ENCODE measurements around the gene KASH5. TPM values are rescaled to one million over a fixed set of nuclear protein-coding genes. Genes with fewer than 3 reads are reported as not detected.

KASH5 gene
- total and polyA plus RNA-seq, 7 experiments from 2014 or later = 0.27 to 0.97 (median 0.42) TPM; not detected in 4

DNA sequence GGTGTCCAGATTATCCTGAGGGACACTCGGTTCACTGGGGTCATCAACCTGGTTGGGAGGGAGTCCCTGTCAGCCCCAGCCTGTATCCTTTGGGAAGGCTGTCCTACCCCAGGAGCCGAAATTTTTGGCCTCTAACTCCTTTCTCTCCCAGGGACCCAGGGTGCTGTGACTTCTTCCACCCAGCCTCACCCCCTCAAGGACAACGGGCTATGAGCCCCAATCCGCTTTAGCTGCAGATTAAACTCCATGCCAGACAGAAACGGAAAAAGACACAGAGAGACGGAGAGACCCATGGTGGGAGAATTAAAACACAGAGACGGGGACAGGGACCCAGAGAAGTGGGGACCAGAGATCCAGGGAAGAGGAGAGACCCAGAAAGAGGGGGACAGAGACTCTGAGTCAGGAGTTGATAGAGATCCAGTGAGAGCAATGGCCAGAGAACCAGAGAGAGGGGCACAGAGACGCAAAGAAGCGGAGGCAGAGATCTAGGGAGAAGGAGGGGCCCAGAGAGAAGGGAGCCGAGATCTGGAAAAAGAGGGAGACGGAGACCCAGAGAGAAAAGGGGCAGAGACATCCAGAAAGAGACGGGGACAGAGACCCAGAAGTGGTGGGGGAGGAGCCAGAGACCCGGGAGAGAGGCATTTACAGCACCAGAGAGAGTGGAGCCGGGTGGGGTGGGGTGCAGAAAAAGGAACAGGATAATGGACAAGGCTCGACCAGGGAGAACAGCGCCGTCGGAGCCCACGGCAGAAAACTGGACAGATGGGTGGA is 52.6 kb downstream of the KASH5 start:
- Histone ChIP-seq H3K27me3 (ENCODE audit: control insufficient read depth in 2 of 2, insufficient read depth in 2 of 2, low read length in 2 of 2) (peaks cover 28 to 51% of the 10 kb centered on the region in 2 donors), H3K4me1 (ENCODE audit: control insufficient read depth in 2 of 2, insufficient read depth in 2 of 2, low read length in 2 of 2) (peaks cover 15 to 21% of the 10 kb centered on the region in 2 donors), H3K27ac (ENCODE audit: low read depth, low read length) (no peak overlapping the region), H3K9me3 (ENCODE audit: control insufficient read depth in 2 of 3, low read length in 3 of 3) (no peaks in the 10 kb centered on the region), H3K36me3 (ENCODE audit: control insufficient read depth in 2 of 3, insufficient read depth in 3 of 3, low read length in 3 of 3) (no peaks in the 10 kb centered on the region), H3K4me3 (ENCODE audit: low read length) (no peak overlapping the region)
- H3K36me3 Mint-ChIP-seq = peaks cover 0 to 5% (median 0%) of the 10 kb centered on the region in 5 donors
- H3K27ac Mint-ChIP-seq = peak overlapping the region in 3 of 9 donors; percentile 6 to 44 (median 6)
- ATAC-seq (no peak), DNase-seq (no peak)
- H3K4me1 Mint-ChIP-seq = peaks cover 34 to 52% (median 38%) of the 10 kb centered on the region in 7 donors
- H3K9me3 Mint-ChIP-seq = peaks cover 0 to 2% (median 0%) of the 10 kb centered on the region in 11 donors
- intact Hi-C loops (cut with micrococcal nuclease) = loop anchor here (5.0 to 10.0 kb wide), 3 partner anchors 33 to 296 kb away; no protein-coding TSS in a partner anchor
- peaks cover 65 to 77% (median 67%) of the 10 kb centered on the region in 5 donors for H3K27me3 Mint-ChIP-seq
- CTCF ChIA-PET = interaction anchor here (0.9 to 4.2 kb wide), 2 partner anchors 35 to 48 kb away, joined by 3 to 28 read pairs; no protein-coding TSS in a partner anchor
- POLR2A ChIA-PET = no interaction called here
- peak overlapping the region; percentile 8 to 80 (median 64) for H3K4me3 Mint-ChIP-seq

DNA sequence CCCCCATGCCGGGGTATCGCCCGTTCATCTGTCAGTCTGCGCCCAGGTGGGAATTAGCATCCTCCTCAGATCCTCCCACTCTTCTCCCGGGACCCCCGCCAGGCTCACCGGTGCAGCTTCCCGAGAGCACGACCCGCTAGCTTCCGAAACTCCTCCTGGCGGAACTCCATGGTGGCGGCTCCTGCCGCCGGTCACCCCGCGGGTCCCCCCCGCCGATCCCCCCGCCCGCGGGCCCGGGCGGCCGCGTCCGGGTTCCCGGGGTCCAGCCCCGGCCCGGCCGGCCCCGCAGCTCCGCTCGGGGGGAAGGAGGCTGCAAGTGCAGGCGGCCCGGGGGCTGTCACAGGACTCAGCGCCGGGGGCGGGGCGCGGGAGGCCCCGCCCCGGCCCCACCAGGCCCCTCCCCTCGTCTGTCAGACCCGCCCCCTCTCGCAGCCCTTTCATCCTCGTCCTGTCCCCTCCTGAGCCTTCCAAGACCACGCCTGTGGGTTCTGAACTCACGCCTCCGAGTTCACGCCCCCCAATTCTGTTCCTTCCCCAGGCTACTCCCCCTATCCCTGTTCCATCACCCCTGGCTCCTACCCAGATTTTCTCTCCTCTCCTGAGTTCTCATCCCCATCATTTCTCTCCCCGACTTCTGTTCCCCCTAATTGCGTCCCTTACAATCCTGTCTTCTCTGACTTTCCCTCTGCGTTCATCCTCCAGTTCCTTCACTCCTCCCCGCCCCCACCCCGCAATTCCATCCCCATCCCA is 53.3 kb downstream of the KASH5 start, which contains the start of gene SLC17A7:
Gene SLC17A7 (minus strand): TSS at position 318 of the 750 bp plus-strand sequence. CDS start 148 bp downstream, at position 170.
- ATAC-seq = no peak
- ChIA-PET CTCF (interaction anchor here (0.7 to 4.2 kb wide), 3 partner anchors 29 to 81 kb away, joined by 3 to 28 read pairs (median 6); no protein-coding TSS in a partner anchor), POLR2A (interaction anchor here (1.0 kb wide), 1 partner anchor 50 kb away, joined by 3 read pairs; no protein-coding TSS in a partner anchor)
- H3K4me1 ChIP-seq (ENCODE audit: control insufficient read depth in 2 of 2, insufficient read depth in 2 of 2, low read length in 2 of 2) = peaks cover 15 to 18% of the 10 kb centered on the region in 2 donors
- DNase-seq = peak in 1 of 9 donors; percentile 56
- H3K4me3 ChIP-seq (ENCODE audit: low read length) = no peak within 1 kb of the TSS
- H3K4me1 Mint-ChIP-seq = peaks cover 30 to 52% (median 32%) of the 10 kb centered on the region in 7 donors
- no peaks in the 10 kb centered on the region for H3K9me3 ChIP-seq (ENCODE audit: control insufficient read depth in 2 of 3, low read length in 3 of 3)
- peak within 1 kb of the TSS; percentile 75 to 88 (median 83) for H3K4me3 Mint-ChIP-seq
- H3K27ac ChIP-seq (ENCODE audit: low read depth, low read length) = no peak within 1 kb of the TSS
- H3K9me3 Mint-ChIP-seq = peaks cover 0 to 2% (median 0%) of the 10 kb centered on the region in 11 donors
- peaks cover 28 to 49% of the 10 kb centered on the region in 2 donors for H3K27me3 ChIP-seq (ENCODE audit: control insufficient read depth in 2 of 2, insufficient read depth in 2 of 2, low read length in 2 of 2)
- H3K27me3 Mint-ChIP-seq = peaks cover 57 to 70% (median 59%) of the 10 kb centered on the region in 5 donors
- peaks cover 0 to 6% (median 4%) of the 10 kb centered on the region in 5 donors for H3K36me3 Mint-ChIP-seq
- H3K36me3 ChIP-seq (ENCODE audit: control insufficient read depth in 2 of 3, insufficient read depth in 3 of 3, low read length in 3 of 3) = peaks cover 0 to 6% (median 0%) of the 10 kb centered on the region in 3 experiments
- peak within 1 kb of the TSS in 8 of 9 donors; percentile 6 to 78 (median 33) for H3K27ac Mint-ChIP-seq
- intact Hi-C loops (cut with micrococcal nuclease) = loop anchor here (5.0 to 10.0 kb wide), 3 partner anchors 34 to 297 kb away; no protein-coding TSS in a partner anchor

DNA sequence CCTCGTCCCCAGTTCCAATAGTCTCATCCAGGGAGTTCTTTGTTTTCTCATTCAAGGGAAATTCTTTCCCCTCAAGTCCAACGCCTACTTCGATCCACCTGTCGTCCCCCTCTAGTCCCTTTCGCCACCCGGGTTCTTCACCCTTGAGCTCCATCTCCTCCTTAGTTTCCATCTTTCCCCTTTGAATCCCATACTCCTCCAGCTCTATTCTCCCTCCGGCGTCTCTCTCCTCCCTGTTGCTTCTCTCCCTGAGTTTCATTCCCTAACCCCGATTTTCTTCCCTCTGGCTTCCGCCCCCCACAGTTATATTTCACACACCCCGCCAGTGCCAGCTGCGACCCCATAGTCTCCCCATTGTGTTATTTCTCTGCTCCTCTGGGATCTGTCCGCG is 53.9 kb downstream of the KASH5 start:
- Mint-ChIP-seq H3K4me1 (peaks cover 27 to 50% (median 32%) of the 10 kb centered on the region in 7 donors), H3K4me3 (peak overlapping the region; percentile 75 to 88 (median 83))
- CTCF ChIA-PET = interaction anchor here (0.7 to 4.2 kb wide), 4 partner anchors 28 to 140 kb away, joined by 3 to 28 read pairs (median 4); no protein-coding TSS in a partner anchor

DNA sequence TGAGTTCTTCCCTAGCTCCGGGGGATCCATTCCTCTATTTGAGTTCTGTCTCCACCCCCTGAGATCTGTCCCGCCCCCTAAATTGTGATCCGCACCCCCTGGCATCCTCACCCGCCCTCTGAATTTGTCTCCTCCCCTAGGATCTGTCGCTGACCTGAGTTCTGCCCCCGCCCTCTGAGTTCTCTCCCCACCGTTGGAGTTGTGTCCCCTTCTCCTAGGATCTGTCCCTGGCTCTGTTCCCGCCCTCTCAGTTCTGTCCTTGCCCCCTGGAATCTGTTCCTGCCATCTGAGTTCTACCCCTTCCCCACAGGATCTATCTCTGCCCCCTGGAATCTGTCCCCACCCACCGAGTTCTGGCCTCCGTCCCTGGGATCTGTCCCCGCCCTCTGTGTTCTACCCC is 54.3 kb downstream of the KASH5 start:
- ChIA-PET POLR2A (interaction anchor here (1.0 to 1.1 kb wide), 2 partner anchors 47 to 51 kb away, joined by 3 read pairs; no protein-coding TSS in a partner anchor), CTCF (interaction anchor here (0.7 to 4.2 kb wide), 5 partner anchors 25 to 140 kb away, joined by 3 to 28 read pairs (median 4); no protein-coding TSS in a partner anchor)
- peaks cover 23 to 49% (median 32%) of the 10 kb centered on the region in 7 donors for H3K4me1 Mint-ChIP-seq
- Histone ChIP-seq H3K36me3 (ENCODE audit: control insufficient read depth in 2 of 3, insufficient read depth in 3 of 3, low read length in 3 of 3) (peaks cover 0 to 15% (median 2%) of the 10 kb centered on the region in 3 experiments), H3K4me1 (ENCODE audit: control insufficient read depth in 2 of 2, insufficient read depth in 2 of 2, low read length in 2 of 2) (peaks cover 12 to 15% of the 10 kb centered on the region in 2 donors), H3K4me3 (ENCODE audit: low read length) (no peak overlapping the region), H3K27ac (ENCODE audit: low read depth, low read length) (no peak overlapping the region), H3K9me3 (ENCODE audit: control insufficient read depth in 2 of 3, low read length in 3 of 3) (no peaks in the 10 kb centered on the region), H3K27me3 (ENCODE audit: control insufficient read depth in 2 of 2, insufficient read depth in 2 of 2, low read length in 2 of 2) (peaks cover 28 to 42% of the 10 kb centered on the region in 2 donors)
- peaks cover 48 to 60% (median 50%) of the 10 kb centered on the region in 5 donors for H3K27me3 Mint-ChIP-seq
- peaks cover 0 to 2% (median 0%) of the 10 kb centered on the region in 11 donors for H3K9me3 Mint-ChIP-seq
- peaks cover 0 to 8% (median 5%) of the 10 kb centered on the region in 5 donors for H3K36me3 Mint-ChIP-seq
- intact Hi-C loops (cut with micrococcal nuclease) = loop anchor here (2.0 to 10.0 kb wide), 8 partner anchors 20 to 298 kb away; partner anchors contain the start of genes CD37 (in 2 of the 2), PTH2 (in 1 of the 2) and RPS11 (in 1 of the 2)
- DNase-seq (no peak), ATAC-seq (no peak)
- peak overlapping the region; percentile 75 to 88 (median 83) for H3K4me3 Mint-ChIP-seq
- peak overlapping the region in 6 of 9 donors; percentile 11 to 78 (median 39) for H3K27ac Mint-ChIP-seq

More for the DNA sequence above, 53.9 kb downstream of the KASH5 start:
- peaks cover 12 to 15% of the 10 kb centered on the region in 2 donors for H3K4me1 ChIP-seq (ENCODE audit: control insufficient read depth in 2 of 2, insufficient read depth in 2 of 2, low read length in 2 of 2)
- ATAC-seq (no peak), DNase-seq (no peak)
- POLR2A ChIA-PET = interaction anchor here (1.0 kb wide), 1 partner anchor 50 kb away, joined by 3 read pairs; no protein-coding TSS in a partner anchor
- intact Hi-C loops (cut with micrococcal nuclease) = loop anchor here (2.0 to 10.0 kb wide), 8 partner anchors 19 to 297 kb away; partner anchors contain the start of genes CD37 (in 2 of the 2), PTH2 (in 1 of the 2) and RPS11 (in 1 of the 2)
- H3K27me3 ChIP-seq (ENCODE audit: control insufficient read depth in 2 of 2, insufficient read depth in 2 of 2, low read length in 2 of 2) = peaks cover 28 to 43% of the 10 kb centered on the region in 2 donors
- Mint-ChIP-seq H3K36me3 (peaks cover 0 to 8% (median 5%) of the 10 kb centered on the region in 5 donors), H3K27me3 (peaks cover 52 to 64% (median 54%) of the 10 kb centered on the region in 5 donors), H3K27ac (peak overlapping the region in 6 of 9 donors; percentile 21 to 69 (median 33)), H3K9me3 (peaks cover 0 to 2% (median 0%) of the 10 kb centered on the region in 11 donors)
- H3K36me3 ChIP-seq (ENCODE audit: control insufficient read depth in 2 of 3, insufficient read depth in 3 of 3, low read length in 3 of 3) = peaks cover 0 to 11% (median 0%) of the 10 kb centered on the region in 3 experiments
- no peak overlapping the region for H3K27ac ChIP-seq (ENCODE audit: low read depth, low read length)
- H3K9me3 ChIP-seq (ENCODE audit: control insufficient read depth in 2 of 3, low read length in 3 of 3) = no peaks in the 10 kb centered on the region
- H3K4me3 ChIP-seq (ENCODE audit: low read length) = no peak overlapping the region

DNA sequence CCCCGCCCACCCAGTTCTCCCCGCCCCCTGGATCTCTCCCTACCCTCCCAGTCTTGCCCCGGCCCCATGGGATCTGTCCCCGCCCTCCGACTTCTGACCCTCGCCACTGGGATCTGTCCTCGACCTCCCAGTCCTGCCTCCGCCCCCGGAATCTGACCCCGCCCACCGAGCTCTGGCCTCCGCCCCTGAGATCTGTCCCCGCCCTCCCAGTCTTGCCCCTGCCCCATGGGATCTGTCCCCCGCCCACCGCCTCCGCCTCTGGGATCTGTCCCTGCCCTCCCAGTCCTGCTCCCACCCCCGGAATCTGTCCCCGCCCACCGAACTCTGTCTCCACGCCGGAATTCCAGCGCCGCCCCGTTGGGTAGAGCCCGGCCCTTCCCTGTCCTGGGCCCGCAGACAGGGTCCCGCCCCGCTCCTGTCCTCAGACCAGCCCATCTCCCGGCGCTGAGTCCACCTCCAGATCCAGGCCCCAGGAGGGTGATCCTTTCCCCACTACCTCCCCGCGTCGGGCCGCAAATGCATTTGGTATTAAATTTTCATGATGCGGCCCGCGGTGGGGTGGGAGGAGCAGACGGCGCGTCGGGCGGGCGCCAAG is 54.8 kb downstream of the KASH5 start:
- Mint-ChIP-seq H3K4me1 (peaks cover 23 to 49% (median 32%) of the 10 kb centered on the region in 7 donors), H3K27me3 (peaks cover 42 to 55% (median 45%) of the 10 kb centered on the region in 5 donors), H3K9me3 (peaks cover 0 to 2% (median 0%) of the 10 kb centered on the region in 11 donors), H3K27ac (peak overlapping the region in 7 of 9 donors; percentile 51 to 91 (median 83)), H3K36me3 (peaks cover 0 to 10% (median 5%) of the 10 kb centered on the region in 5 donors), H3K4me3 (peak overlapping the region; percentile 75 to 88 (median 83))
- Histone ChIP-seq H3K4me1 (ENCODE audit: control insufficient read depth in 2 of 2, insufficient read depth in 2 of 2, low read length in 2 of 2) (peaks cover 12 to 15% of the 10 kb centered on the region in 2 donors), H3K9me3 (ENCODE audit: control insufficient read depth in 2 of 3, low read length in 3 of 3) (no peaks in the 10 kb centered on the region), H3K27ac (ENCODE audit: low read depth, low read length) (no peak overlapping the region), H3K36me3 (ENCODE audit: control insufficient read depth in 2 of 3, insufficient read depth in 3 of 3, low read length in 3 of 3) (peaks cover 0 to 21% (median 4%) of the 10 kb centered on the region in 3 experiments), H3K4me3 (ENCODE audit: low read length) (peak overlapping the region; percentile 57), H3K27me3 (ENCODE audit: control insufficient read depth in 2 of 2, insufficient read depth in 2 of 2, low read length in 2 of 2) (peaks cover 28 to 39% of the 10 kb centered on the region in 2 donors)
- peak in 2 of 9 donors; percentile 58 to 81 for DNase-seq
- peak; percentile 22 for ATAC-seq
- intact Hi-C loops (cut with micrococcal nuclease) = loop anchor here (1.0 to 10.0 kb wide), 22 partner anchors 8 to 358 kb away; partner anchors contain the start of genes CD37 (in 2 of the 2), DKKL1 (in 2 of the 2), PTH2 (in 2 of the 2) and ALDH16A1 (in 1 of the 2)
- CTCF ChIA-PET = interaction anchor here (0.6 to 4.2 kb wide), 5 partner anchors 25 to 141 kb away, joined by 3 to 28 read pairs (median 5); no protein-coding TSS in a partner anchor
- POLR2A ChIA-PET = interaction anchor here (1.1 kb wide), 1 partner anchor 47 kb away, joined by 3 read pairs; no protein-coding TSS in a partner anchor
